ENCODE data around the gene PANK3.

DNA sequence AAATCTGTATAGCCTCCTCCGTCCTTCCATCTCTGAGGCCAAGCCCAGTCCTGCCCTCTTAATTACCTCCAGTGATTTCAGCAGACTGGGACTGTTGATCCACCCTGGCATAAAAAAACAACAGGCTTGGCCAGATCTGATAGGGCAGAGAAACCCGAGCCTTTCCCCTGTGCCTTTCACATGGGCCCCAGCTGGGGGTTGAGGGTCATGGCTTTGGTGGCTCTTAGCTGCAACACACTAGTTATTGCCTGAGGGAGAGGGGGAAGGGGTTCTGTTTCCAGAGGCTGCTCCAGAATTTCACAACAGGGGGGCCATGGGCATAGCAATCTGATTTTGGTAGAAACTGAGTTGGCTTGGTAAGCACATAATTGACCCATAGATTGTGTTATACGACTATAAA lies 21.2 kb upstream of the PANK3 start:
- TF ChIP-seq POLR2A (IDR thresholded peaks at IDR 0.05), result no peak
- TF ChIP-seq, protein P1, sequence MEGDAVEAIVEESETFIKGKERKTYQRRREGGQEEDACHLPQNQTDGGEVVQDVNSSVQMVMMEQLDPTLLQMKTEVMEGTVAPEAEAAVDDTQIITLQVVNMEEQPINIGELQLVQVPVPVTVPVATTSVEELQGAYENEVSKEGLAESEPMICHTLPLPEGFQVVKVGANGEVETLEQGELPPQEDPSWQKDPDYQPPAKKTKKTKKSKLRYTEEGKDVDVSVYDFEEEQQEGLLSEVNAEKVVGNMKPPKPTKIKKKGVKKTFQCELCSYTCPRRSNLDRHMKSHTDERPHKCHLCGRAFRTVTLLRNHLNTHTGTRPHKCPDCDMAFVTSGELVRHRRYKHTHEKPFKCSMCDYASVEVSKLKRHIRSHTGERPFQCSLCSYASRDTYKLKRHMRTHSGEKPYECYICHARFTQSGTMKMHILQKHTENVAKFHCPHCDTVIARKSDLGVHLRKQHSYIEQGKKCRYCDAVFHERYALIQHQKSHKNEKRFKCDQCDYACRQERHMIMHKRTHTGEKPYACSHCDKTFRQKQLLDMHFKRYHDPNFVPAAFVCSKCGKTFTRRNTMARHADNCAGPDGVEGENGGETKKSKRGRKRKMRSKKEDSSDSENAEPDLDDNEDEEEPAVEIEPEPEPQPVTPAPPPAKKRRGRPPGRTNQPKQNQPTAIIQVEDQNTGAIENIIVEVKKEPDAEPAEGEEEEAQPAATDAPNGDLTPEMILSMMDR (IDR thresholded peaks at IDR 0.05), result no peak
- no peak for TF ChIP-seq EP300 (IDR thresholded peaks at IDR 0.05)
- no peak for TF ChIP-seq POLR2AphosphoS5 (IDR thresholded peaks at IDR 0.05)

Data from gastroesophageal sphincter (tissue), 3 donors.